GM21717 (cell line): ENCODE data around the gene TINCR.
"Not testable (repeated sequence)": the region's sequence is repeated elsewhere in the genome, so short reads cannot be mapped to it uniquely, and the experiment has no call there.

Experiments used
- ATAC-seq: cut with Tn5 transposase; IDR thresholded peaks from one replicate; pipeline ENCODE4 v1.9.1; 2021; ENCODE audit warnings: mild to moderate bottlenecking, moderate library complexity; ENCODE audit not compliant: unreplicated experiment

The TINCR gene

GRCh38 chr19:5567360-5567969, at the start of gene TINCR:
Gene TINCR (minus strand): TSS chr19:5567953.
- no peak for ATAC-seq

- no peak for ATAC-seq
Observed at GRCh38 chr19:5617080-5617479, 49.3 kb upstream of the TINCR start.

- no peak for ATAC-seq
Observed at GRCh38 chr19:5615756-5616327, 48.1 kb upstream of the TINCR start.

GRCh38 chr19:5612891-5613865, 45.4 kb upstream of the TINCR start:
- ATAC-seq = no peak

GRCh38 chr19:5609881-5610448, 42.2 kb upstream of the TINCR start:
- ATAC-seq = no peak

- not testable (repeated sequence) for ATAC-seq
Observed at GRCh38 chr19:5608766-5609165, 41.0 kb upstream of the TINCR start.

GRCh38 chr19:5608291-5608690, 40.5 kb upstream of the TINCR start:
- ATAC-seq = no peak

GRCh38 chr19:5607318-5608275, 39.8 kb upstream of the TINCR start:
- no peak for ATAC-seq

- no peak for ATAC-seq
Observed at GRCh38 chr19:5605362-5605761, 37.6 kb upstream of the TINCR start.

GRCh38 chr19:5603626-5604025, 35.9 kb upstream of the TINCR start:
- ATAC-seq = no peak

GRCh38 chr19:5600797-5601196, 33.0 kb upstream of the TINCR start:
- no peak for ATAC-seq

- ATAC-seq = no peak
Observed at GRCh38 chr19:5595745-5596144, 28.0 kb upstream of the TINCR start.

- ATAC-seq = no peak
Observed at GRCh38 chr19:5595129-5595528, 27.4 kb upstream of the TINCR start.

- ATAC-seq = no peak
Observed at GRCh38 chr19:5594521-5594950, 26.8 kb upstream of the TINCR start.

GRCh38 chr19:5593343-5594255, 25.8 kb upstream of the TINCR start:
- ATAC-seq = no peak

GRCh38 chr19:5592531-5593342, 25.0 kb upstream of the TINCR start:
- ATAC-seq = no peak

GRCh38 chr19:5591476-5591875, 23.7 kb upstream of the TINCR start:
- ATAC-seq = no peak

- ATAC-seq = no peak
Observed at GRCh38 chr19:5590865-5591154, 23.1 kb upstream of the TINCR start.
